Activated CD4-positive, alpha-beta T cell treated with anti-CD3 and anti-CD28 coated beads, Interleukin-2, amount 50 U/mL, for 4 hours (primary cell): ENCODE results near the gene FGFR2.
"Not testable (repeated sequence)": the region's sequence is repeated elsewhere in the genome, so short reads cannot be mapped to it uniquely, and the experiment has no call there.

Source experiments
- DNase-seq, 2 experiments: peaks; one replicate each; pipeline ENCODE4 v3.0.0-alpha.2; 2020

Gene FGFR2

GRCh38 chr10:121520526-121520925 lies 77.7 kb downstream of the FGFR2 start:
- not testable (repeated sequence) for DNase-seq

GRCh38 chr10:121519901-121520493 lies 78.2 kb downstream of the FGFR2 start:
- DNase-seq, result no peak

GRCh38 chr10:121519411-121519810 lies 78.8 kb downstream of the FGFR2 start:
- no peak for DNase-seq

- no peak for DNase-seq
Observed at GRCh38 chr10:121518333-121518732, 79.9 kb downstream of the FGFR2 start.

- DNase-seq, result no peak
Observed at GRCh38 chr10:121516093-121516865, 82.0 kb downstream of the FGFR2 start.

GRCh38 chr10:121514141-121514865 lies 83.9 kb downstream of the FGFR2 start:
- no peak for DNase-seq

GRCh38 chr10:121511943-121512342 lies 86.3 kb downstream of the FGFR2 start:
- no peak for DNase-seq

GRCh38 chr10:121511460-121511859 lies 86.8 kb downstream of the FGFR2 start:
- no peak for DNase-seq

GRCh38 chr10:121510201-121510771 lies 88.0 kb downstream of the FGFR2 start:
- DNase-seq, result no peak

GRCh38 chr10:121509796-121510195 lies 88.4 kb downstream of the FGFR2 start:
- no peak for DNase-seq

- DNase-seq, result no peak
Observed at GRCh38 chr10:121509112-121509511, 89.1 kb downstream of the FGFR2 start.

- DNase-seq, result no peak
Observed at GRCh38 chr10:121503587-121504051, 94.6 kb downstream of the FGFR2 start.

GRCh38 chr10:121501796-121502195 lies 96.4 kb downstream of the FGFR2 start:
- no peak for DNase-seq

- no peak for DNase-seq
Observed at GRCh38 chr10:121500701-121501332, 97.4 kb downstream of the FGFR2 start.

GRCh38 chr10:121497513-121498470 lies 100.5 kb downstream of the FGFR2 start:
- DNase-seq, result no peak

- DNase-seq, result no peak
Observed at GRCh38 chr10:121495719-121496118, 102.5 kb downstream of the FGFR2 start.

GRCh38 chr10:121494296-121494695 lies 103.9 kb downstream of the FGFR2 start:
- DNase-seq, result no peak

- DNase-seq, result no peak
Observed at GRCh38 chr10:121493521-121493920, 104.7 kb downstream of the FGFR2 start.

GRCh38 chr10:121490871-121491519 lies 107.2 kb downstream of the FGFR2 start:
- no peak for DNase-seq

GRCh38 chr10:121485436-121486139 lies 112.7 kb downstream of the FGFR2 start:
- DNase-seq, result no peak

GRCh38 chr10:121484816-121485215 lies 113.4 kb downstream of the FGFR2 start:
- no peak for DNase-seq
